ENCODE measurements around the gene VARS2. TPM values are rescaled to one million over a fixed set of nuclear protein-coding genes. Genes with fewer than 3 reads are reported as not detected.

The VARS2 gene
- total and polyA plus RNA-seq, 2 donors (not counting 1 experiment from before 2014, with no cell fraction given) = 27.1 to 41.6 TPM

GRCh38 chr6:30876039-30876730 lies 37.9 kb upstream of the VARS2 start:
- CTCF ChIA-PET = interaction anchor here (1.0 to 6.2 kb wide), 8 partner anchors 10 to 211 kb away, joined by 3 to 53 read pairs (median 5); partner anchors contain the start of gene VARS2
- Histone ChIP-seq H3K79me2 (ENCODE audit: control insufficient read depth, insufficient read depth, low read length) (no peaks in the 10 kb centered on the region), H3K27ac (ENCODE audit: low read length in 2 of 2) (no peak overlapping the region), H3K4me3 (ENCODE audit: control extremely low read depth in 1 of 5, extremely low read depth in 1 of 5, insufficient read depth in 1 of 5, low read depth in 2 of 5, low read length in 4 of 5) (no peak overlapping the region), H3K27me3 (replicated peaks in 1 of 4; ENCODE audit: control extremely low read depth in 1 of 4, control insufficient read depth in 3 of 4, insufficient read depth in 4 of 4, low read length in 3 of 4) (no peaks in the 10 kb centered on the region), H3K4me1 (ENCODE audit: control insufficient read depth in 2 of 2, insufficient read depth in 2 of 2, low read length in 2 of 2) (peaks cover 18 to 19% of the 10 kb centered on the region in 2 donors), H3K9me3 (ENCODE audit: control extremely low read depth in 1 of 3, control insufficient read depth in 2 of 3, insufficient read depth in 1 of 3, low read length in 2 of 3) (peaks cover 0 to 7% (median 2%) of the 10 kb centered on the region in 3 donors), H3K9ac (ENCODE audit: low read length) (no peak overlapping the region), H3K4me2 (replicated peaks; ENCODE audit: low read depth, low read length, poor library complexity, severe bottlenecking) (no peak overlapping the region), H3K36me3 (replicated peaks in 1 of 2; ENCODE audit: control extremely low read depth in 1 of 2, control insufficient read depth in 1 of 2, extremely low read depth in 1 of 2, insufficient read depth in 2 of 2, low read length in 1 of 2) (no peaks in the 10 kb centered on the region), H2AFZ (ENCODE audit: insufficient read depth, low read depth, low read length, poor library complexity, severe bottlenecking) (no peak overlapping the region), H4K20me1 (ENCODE audit: control insufficient read depth, insufficient read depth, low read length, poor library complexity, severe bottlenecking) (no peaks in the 10 kb centered on the region)
- intact Hi-C loops (cut with micrococcal nuclease) = loop anchor here (2.0 to 5.0 kb wide), 2 partner anchors 131 to 199 kb away; partner anchors contain the start of gene IER3
- Mint-ChIP-seq H3K9me3 (ENCODE audit: insufficient read depth) (peaks cover 6% of the 10 kb centered on the region), H3K4me3 (no peak overlapping the region), H3K4me1 (peaks cover 24% of the 10 kb centered on the region), H3K27ac (no peak overlapping the region), H3K27me3 (peaks cover 8% of the 10 kb centered on the region)
- no peak for TF ChIP-seq EZH2 (IDR thresholded peaks at IDR 0.05; ENCODE audit: borderline replicate concordance, insufficient read depth, low read depth, low read length, poor library complexity, severe bottlenecking)
- TF ChIP-seq, protein P1, sequence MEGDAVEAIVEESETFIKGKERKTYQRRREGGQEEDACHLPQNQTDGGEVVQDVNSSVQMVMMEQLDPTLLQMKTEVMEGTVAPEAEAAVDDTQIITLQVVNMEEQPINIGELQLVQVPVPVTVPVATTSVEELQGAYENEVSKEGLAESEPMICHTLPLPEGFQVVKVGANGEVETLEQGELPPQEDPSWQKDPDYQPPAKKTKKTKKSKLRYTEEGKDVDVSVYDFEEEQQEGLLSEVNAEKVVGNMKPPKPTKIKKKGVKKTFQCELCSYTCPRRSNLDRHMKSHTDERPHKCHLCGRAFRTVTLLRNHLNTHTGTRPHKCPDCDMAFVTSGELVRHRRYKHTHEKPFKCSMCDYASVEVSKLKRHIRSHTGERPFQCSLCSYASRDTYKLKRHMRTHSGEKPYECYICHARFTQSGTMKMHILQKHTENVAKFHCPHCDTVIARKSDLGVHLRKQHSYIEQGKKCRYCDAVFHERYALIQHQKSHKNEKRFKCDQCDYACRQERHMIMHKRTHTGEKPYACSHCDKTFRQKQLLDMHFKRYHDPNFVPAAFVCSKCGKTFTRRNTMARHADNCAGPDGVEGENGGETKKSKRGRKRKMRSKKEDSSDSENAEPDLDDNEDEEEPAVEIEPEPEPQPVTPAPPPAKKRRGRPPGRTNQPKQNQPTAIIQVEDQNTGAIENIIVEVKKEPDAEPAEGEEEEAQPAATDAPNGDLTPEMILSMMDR (IDR thresholded peaks at IDR 0.05) = no peak
- POLR2A ChIA-PET = no interaction called here
- no peak for DNase-seq
- no peak for ATAC-seq (ENCODE audit: low read depth)
- 100% methylated on average over 2 of the region's 4 CpGs for WGBS (ENCODE audit: insufficient coverage)

Data from B cell (primary cell).